ENCODE results near the gene SCNN1A. TPM values are rescaled to one million over a fixed set of nuclear protein-coding genes. Genes with fewer than 3 reads are reported as not detected.

Gene SCNN1A
- total and polyA plus RNA-seq, 11 donors = 0.11 to 3.9 (median 0.43) TPM; not detected in 4

GRCh38 chr12:6391013-6391412, 15.7 kb upstream of the SCNN1A start:
- intact Hi-C loops (cut with DNase I) = no loop called here
- Histone ChIP-seq H3K27me3 (no peaks in the 10 kb centered on the region), H3K36me3 (peaks cover 0 to 62% (median 54%) of the 10 kb centered on the region in 9 donors), H3K4me1 (peaks cover 0 to 66% (median 12%) of the 10 kb centered on the region in 12 donors), H3K9me3 (no peaks in the 10 kb centered on the region), H3K27ac (peak overlapping the region in 1 of 12 donors; percentile 80), H3K4me3 (no peak overlapping the region)
- ATAC-seq = peak in 2 of 4 donors; percentile 4 to 6
- TF ChIP-seq CTCF (IDR thresholded peaks at IDR 0.05) (no peak), POLR2A (IDR thresholded peaks at IDR 0.05) (no peak)
- 87 to 92% (median 91%) methylated on average over 14 to 17 of the region's 17 CpGs for WGBS, 4 donors
- no peak for DNase-seq

GRCh38 chr12:6390084-6390799, 14.9 kb upstream of the SCNN1A start:
- ATAC-seq = no peak
- Histone ChIP-seq H3K4me3 (no peak overlapping the region), H3K27me3 (no peaks in the 10 kb centered on the region), H3K27ac (peak overlapping the region in 1 of 12 donors; percentile 80), H3K4me1 (peaks cover 0 to 72% (median 16%) of the 10 kb centered on the region in 12 donors), H3K36me3 (peaks cover 0 to 67% (median 57%) of the 10 kb centered on the region in 9 donors), H3K9me3 (no peaks in the 10 kb centered on the region)
- TF ChIP-seq CTCF (IDR thresholded peaks at IDR 0.05) (no peak), POLR2A (IDR thresholded peaks at IDR 0.05) (no peak)
- DNase-seq = no peak
- 82 to 90% (median 85%) methylated on average over 14 to 15 of the region's 15 CpGs for WGBS, 4 donors
- intact Hi-C loops (cut with DNase I) = no loop called here

- H3K36me3 ChIP-seq = peaks cover 0 to 64% (median 57%) of the 10 kb centered on the region in 9 donors
- WGBS, 4 donors = 89 to 96% (median 93%) methylated on average over 7 of the region's 7 CpGs
These were observed 12.2 kb upstream of the SCNN1A start for GRCh38 chr12:6387541-6387940.

More at GRCh38 chr12:6387541-6387940, 12.2 kb upstream of the SCNN1A start:
- Histone ChIP-seq H3K27ac (peak overlapping the region in 1 of 12 donors; percentile 48), H3K27me3 (no peaks in the 10 kb centered on the region), H3K4me1 (peaks cover 0 to 78% (median 33%) of the 10 kb centered on the region in 12 donors), H3K4me3 (no peak overlapping the region), H3K9me3 (no peaks in the 10 kb centered on the region)
- no peak for ATAC-seq
- intact Hi-C loops (cut with DNase I) = loop anchor here in 1 of 10 donors (5.0 kb wide), 1 partner anchor 60 kb away; no protein-coding TSS in a partner anchor
- DNase-seq = no peak
- TF ChIP-seq CTCF (IDR thresholded peaks at IDR 0.05) = no peak

Data from heart left ventricle (tissue), 16 donors.